B cell (primary cell): Measurements from ENCODE around the gene SYNPO. TPM values are rescaled to one million over a fixed set of nuclear protein-coding genes. Genes with fewer than 3 reads are reported as not detected.

Source experiments
- ATAC-seq: fragments of 200-7000 bp; cut with Tn5 transposase; one replicate; pipeline ENCODE4 v1.10.0; 2021; ENCODE audit warnings: low read depth, mild to moderate bottlenecking, moderate number of reproducible peaks, moderate library complexity
- CTCF ChIA-PET: fragments of 350-600 bp; sonication (Branson Sonifier 250); formaldehyde crosslinking; loops from one replicate; lab custom pipeline; 2021; ENCODE audit warnings: antibody characterized with exemption, inconsistent platforms; lab: Charles Lee
- POLR2A ChIA-PET: fragments of 350-600 bp; sonication (Branson Sonifier 250); formaldehyde crosslinking; loops from one replicate; lab custom pipeline; 2021; ENCODE audit warnings: antibody characterized with exemption; lab: Charles Lee
- DNase-seq: peaks from one replicate; pipeline ENCODE4 v3.0.0; 2013
- H2AFZ ChIP-seq: 2 replicates; pipeline ENCODE4 v1.6.1; 2012; ENCODE audit warnings: mild to moderate bottlenecking, low read depth, low read length; ENCODE audit not compliant: insufficient read depth, poor library complexity, severe bottlenecking
- H3K27ac ChIP-seq, 2 donors: 1 replicate in 1 of 2; 2 replicates in 1 of 2; pipeline ENCODE4 v1.5.1; 2012 to 2013; ENCODE audit warnings: low read length in 2 of 2, mild to moderate bottlenecking in 2 of 2, moderate library complexity in 1 of 2
- H3K27me3 ChIP-seq, 4 experiments: fragments of 200-600 bp in 1 of 4; sonication (generic) in 1 of 4; replicated peaks in 1 of 4; 1 replicate in 2 of 4; 2 replicates in 2 of 4; pipeline versions ENCODE4 v1.6.1 to v1.7.0; 2013 to 2016; ENCODE audit warnings: low read length in 3 of 4, mild to moderate bottlenecking in 2 of 4, mixed read lengths in 1 of 4, moderate library complexity in 1 of 4; ENCODE audit not compliant: insufficient read depth in 4 of 4, control insufficient read depth in 3 of 4; ENCODE audit errors: control extremely low read depth in 1 of 4
- H3K36me3 ChIP-seq, 2 experiments: replicated peaks in 1 of 2; 1 replicate in 1 of 2; 2 replicates in 1 of 2; pipeline versions ENCODE4 v1.6.1 to v1.7.1; 2013; ENCODE audit warnings: low read length in 1 of 2; ENCODE audit not compliant: insufficient read depth in 2 of 2, control insufficient read depth in 1 of 2; ENCODE audit errors: control extremely low read depth in 1 of 2, extremely low read depth in 1 of 2
- H3K4me1 ChIP-seq, 2 donors: fragments of 200-600 bp in 1 of 2; sonication (generic) in 1 of 2; 1 replicate in 1 of 2; 2 replicates in 1 of 2; pipeline versions ENCODE4 v1.5.1 to v1.6.1; 2013 to 2017; ENCODE audit warnings: low read length in 2 of 2; ENCODE audit not compliant: control insufficient read depth in 2 of 2, insufficient read depth in 2 of 2
- H3K4me2 ChIP-seq: replicated peaks from 2 replicates; pipeline ENCODE3; 2012; ENCODE audit warnings: mild to moderate bottlenecking, low read depth, low read length; ENCODE audit not compliant: poor library complexity, severe bottlenecking
- H3K4me3 ChIP-seq, 5 experiments: fragments of 200-600 bp in 1 of 5; sonication (generic) in 1 of 5; 1 replicate in 3 of 5; 2 replicates in 2 of 5; pipeline versions ENCODE4 v1.5.1 to v1.7.0; 2011 to 2016; ENCODE audit warnings: low read length in 4 of 5, mild to moderate bottlenecking in 4 of 5, low read depth in 2 of 5, control low read depth in 1 of 5, moderate library complexity in 1 of 5; ENCODE audit not compliant: insufficient read depth in 1 of 5; ENCODE audit errors: control extremely low read depth in 1 of 5, extremely low read depth in 1 of 5
- H3K79me2 ChIP-seq: fragments of 200-600 bp; sonication (generic); one replicate; pipeline ENCODE4 v1.6.0; 2016; ENCODE audit warnings: low read length; ENCODE audit not compliant: control insufficient read depth, insufficient read depth
- H3K9ac ChIP-seq: fragments of 200-600 bp; sonication (generic); 2 replicates; pipeline ENCODE4 v1.6.1; 2017; ENCODE audit warnings: mild to moderate bottlenecking, low read length, moderate library complexity
- H3K9me3 ChIP-seq, 3 donors: one replicate each; pipeline versions ENCODE4 v1.6.1 to v1.7.1; 2013; ENCODE audit warnings: low read length in 2 of 3; ENCODE audit not compliant: control insufficient read depth in 2 of 3, insufficient read depth in 1 of 3; ENCODE audit errors: control extremely low read depth in 1 of 3
- H4K20me1 ChIP-seq: 2 replicates; pipeline ENCODE4 v1.6.0; 2012; ENCODE audit warnings: mild to moderate bottlenecking, low read length; ENCODE audit not compliant: insufficient read depth, control insufficient read depth, poor library complexity, severe bottlenecking
- H3K27ac Mint-ChIP-seq: one replicate; pipeline ENCODE4 v1.8.0; 2021; ENCODE audit warnings: mixed read lengths
- H3K27me3 Mint-ChIP-seq: one replicate; pipeline ENCODE4 v1.8.0; 2021; ENCODE audit warnings: mixed read lengths
- H3K4me1 Mint-ChIP-seq: one replicate; pipeline ENCODE4 v1.8.0; 2021; ENCODE audit warnings: mixed read lengths
- H3K4me3 Mint-ChIP-seq: one replicate; pipeline ENCODE4 v1.8.0; 2021; ENCODE audit warnings: mixed read lengths
- H3K9me3 Mint-ChIP-seq: one replicate; pipeline ENCODE4 v1.8.0; 2022; ENCODE audit warnings: mixed read lengths; ENCODE audit not compliant: insufficient read depth
- CTCF ChIP-seq: fragments of 200-600 bp; IDR thresholded peaks from one replicate; pipeline ENCODE4 v1.8.0; 2022; ENCODE audit warnings: antibody characterized with exemption, mild to moderate bottlenecking
- EZH2 ChIP-seq: IDR thresholded peaks from 2 replicates; pipeline ENCODE4 v1.6.1; 2012; ENCODE audit warnings: borderline replicate concordance, low read depth, mild to moderate bottlenecking, moderate library complexity, low read length; ENCODE audit not compliant: insufficient read depth, poor library complexity, severe bottlenecking
- WGBS: methylation state at CpG from one replicate; pipeline ENCODE4 v1.1.5; 2013; ENCODE audit warnings: missing lambda C conversion rate; ENCODE audit not compliant: insufficient coverage; 5-methylcytosine and 5-hydroxymethylcytosine counted together
- intact Hi-C: fragments of 100-400 bp; cut with micrococcal nuclease; formaldehyde crosslinking; loops from one replicate; pipeline ENCODE4 v1.10.0; 2022
- polyA plus RNA-seq: library from polyadenylated mRNA; depleted of rRNA; stranded (reverse); fragments of >200 nt; gene quantifications from 2 replicates; pipeline ENCODE4 v1.2.3, GENCODE V29; 2012
- total RNA-seq, 2 donors: library from RNA; stranded (reverse); fragments of 120-200 nt in 1 of 2; gene quantifications; 1 replicate in 1 of 2; 2 replicates in 1 of 2; pipeline versions ENCODE4 v1.2.3 to v1.2.4, GENCODE V29; 2013 to 2022

SYNPO gene
- total and polyA plus RNA-seq, 2 donors (not counting 1 experiment from before 2014, with no cell fraction given) = 13.2 to 16.8 TPM

GRCh38 chr5:150700246-150700593 is 59.8 kb downstream of the SYNPO start:
- intact Hi-C loops = loop anchor here (2.0 to 5.0 kb wide), 2 partner anchors 343 to 552 kb away; partner anchors contain the start of genes GM2A and TCOF1
- 7% methylated on average over 8 of the region's 15 CpGs for WGBS
- ATAC-seq (no peak), DNase-seq (no peak)
- Histone ChIP-seq H4K20me1 (no peaks in the 10 kb centered on the region), H3K4me2 (peak overlapping the region; percentile 79), H3K36me3 (peaks cover 2 to 41% of the 10 kb centered on the region in 2 experiments), H2AFZ (peak overlapping the region; percentile 97), H3K4me1 (peaks cover 15 to 17% of the 10 kb centered on the region in 2 donors), H3K79me2 (peaks cover 28% of the 10 kb centered on the region), H3K4me3 (peak overlapping the region; percentile 65 to 100 (median 99)), H3K9ac (peak overlapping the region; percentile 100), H3K27me3 (no peaks in the 10 kb centered on the region), H3K27ac (peak overlapping the region; percentile 96 to 97), H3K9me3 (no peaks in the 10 kb centered on the region)
- no peaks in the 10 kb centered on the region for H3K27me3 Mint-ChIP-seq
- no peak overlapping the region for H3K27ac Mint-ChIP-seq
- no peaks in the 10 kb centered on the region for H3K9me3 Mint-ChIP-seq
- no peak overlapping the region for H3K4me3 Mint-ChIP-seq
- POLR2A ChIA-PET = interaction anchor here (0.6 to 1.5 kb wide), 4 partner anchors 12 to 552 kb away, joined by 3 to 12 read pairs (median 7); partner anchors contain the start of genes DCTN4, GM2A and RPS14
- CTCF ChIA-PET = interaction anchor here (1.0 to 2.3 kb wide), 16 partner anchors 9 to 251 kb away, joined by 3 to 15 read pairs (median 4); partner anchors contain the start of genes DCTN4 and IRGM
- TF ChIP-seq EZH2 (no peak), CTCF (no peak)
- peaks cover 8% of the 10 kb centered on the region for H3K4me1 Mint-ChIP-seq
